UCSD-AML1 (cell line): Measurements from ENCODE around the gene LRRTM1.

Experiments
- DNase-seq: peaks from one replicate; lab custom pipeline; 2025; ENCODE audit not compliant: unreplicated experiment; lab: John Stamatoyannopoulos, UW

The LRRTM1 gene

GRCh38 chr2:80303909-80304837 lies at the start of gene LRRTM1:
Gene LRRTM1, minus strand, starts transcription at chr2:80304752. Its CDS starts 933 bp downstream, at chr2:80303819.
- DNase-seq: no peak

- DNase-seq: no peak
Observed at GRCh38 chr2:80351231-80351630, 46.7 kb upstream of the LRRTM1 start.

- no peak for DNase-seq
Observed at GRCh38 chr2:80348953-80349352, 44.4 kb upstream of the LRRTM1 start.

- no peak for DNase-seq
Observed at GRCh38 chr2:80348078-80348477, 43.5 kb upstream of the LRRTM1 start.

- DNase-seq: no peak
Observed at GRCh38 chr2:80340022-80340421, 35.5 kb upstream of the LRRTM1 start.

GRCh38 chr2:80338794-80339193 lies 34.2 kb upstream of the LRRTM1 start:
- no peak for DNase-seq

- no peak for DNase-seq
Observed at GRCh38 chr2:80335411-80335810, 30.9 kb upstream of the LRRTM1 start.

GRCh38 chr2:80333886-80334285 lies 29.3 kb upstream of the LRRTM1 start:
- no peak for DNase-seq

- DNase-seq: no peak
Observed at GRCh38 chr2:80330527-80331450, 26.2 kb upstream of the LRRTM1 start.

- no peak for DNase-seq
Observed at GRCh38 chr2:80329491-80329890, 24.9 kb upstream of the LRRTM1 start.

- DNase-seq: no peak
Observed at GRCh38 chr2:80328159-80328571, 23.6 kb upstream of the LRRTM1 start.

- DNase-seq: no peak
Observed at GRCh38 chr2:80326861-80327260, 22.3 kb upstream of the LRRTM1 start.

- no peak for DNase-seq
Observed at GRCh38 chr2:80326214-80326613, 21.7 kb upstream of the LRRTM1 start.

GRCh38 chr2:80324525-80324924 lies 20.0 kb upstream of the LRRTM1 start:
- DNase-seq: no peak

- DNase-seq: no peak
Observed at GRCh38 chr2:80323610-80324009, 19.1 kb upstream of the LRRTM1 start.

GRCh38 chr2:80322958-80323357 lies 18.4 kb upstream of the LRRTM1 start:
- no peak for DNase-seq

GRCh38 chr2:80322311-80322920 lies 17.9 kb upstream of the LRRTM1 start:
- no peak for DNase-seq

GRCh38 chr2:80312282-80312839 lies 7.8 kb upstream of the LRRTM1 start:
- DNase-seq: no peak

GRCh38 chr2:80311304-80311703 lies 6.8 kb upstream of the LRRTM1 start:
- DNase-seq: no peak

GRCh38 chr2:80303006-80303908 lies 1.3 kb downstream of the LRRTM1 start:
- DNase-seq: no peak
